ENCODE measurements around the gene CDCA4. TPM values are rescaled to one million over a fixed set of nuclear protein-coding genes. Genes with fewer than 3 reads are reported as not detected.

CDCA4 gene
- total and polyA plus RNA-seq, 10 of the 15 experiments (the other 5 are each of a cell fraction or from before 2014, with no cell fraction given): 10.4 to 64.0 (median 52.1) TPM

DNA sequence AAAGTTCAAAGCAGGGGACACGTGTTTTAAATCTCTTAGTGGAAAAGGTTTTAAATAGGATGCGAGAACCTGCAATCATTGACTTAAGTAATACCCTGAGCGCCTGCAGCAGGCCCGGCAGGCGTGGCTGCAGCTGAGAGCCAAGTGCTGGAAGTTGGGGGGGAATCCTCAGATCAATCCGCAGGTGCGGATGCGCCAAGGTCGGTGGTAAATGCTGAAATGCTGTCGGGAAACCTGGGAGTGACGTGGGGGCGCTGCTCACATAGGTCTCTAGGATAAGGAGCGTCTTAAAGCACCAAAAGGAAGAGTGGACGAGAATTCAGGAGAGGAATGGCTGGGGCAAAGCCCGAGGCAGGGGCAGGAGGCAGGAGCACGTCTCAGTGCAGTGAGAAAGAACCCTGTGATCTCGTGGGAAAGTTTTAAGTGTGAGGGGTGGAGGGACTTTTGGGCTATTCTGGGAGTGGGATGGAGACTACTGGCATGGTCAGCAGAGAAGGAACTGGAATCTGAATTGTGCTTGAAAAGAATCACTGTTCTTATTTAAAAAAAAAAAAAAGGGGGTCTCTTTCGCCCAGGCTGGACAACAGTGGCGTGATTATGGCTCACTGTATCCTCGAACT is 883 bp upstream of the CDCA4 start (continued):
- TF ChIP-seq, protein P1, sequence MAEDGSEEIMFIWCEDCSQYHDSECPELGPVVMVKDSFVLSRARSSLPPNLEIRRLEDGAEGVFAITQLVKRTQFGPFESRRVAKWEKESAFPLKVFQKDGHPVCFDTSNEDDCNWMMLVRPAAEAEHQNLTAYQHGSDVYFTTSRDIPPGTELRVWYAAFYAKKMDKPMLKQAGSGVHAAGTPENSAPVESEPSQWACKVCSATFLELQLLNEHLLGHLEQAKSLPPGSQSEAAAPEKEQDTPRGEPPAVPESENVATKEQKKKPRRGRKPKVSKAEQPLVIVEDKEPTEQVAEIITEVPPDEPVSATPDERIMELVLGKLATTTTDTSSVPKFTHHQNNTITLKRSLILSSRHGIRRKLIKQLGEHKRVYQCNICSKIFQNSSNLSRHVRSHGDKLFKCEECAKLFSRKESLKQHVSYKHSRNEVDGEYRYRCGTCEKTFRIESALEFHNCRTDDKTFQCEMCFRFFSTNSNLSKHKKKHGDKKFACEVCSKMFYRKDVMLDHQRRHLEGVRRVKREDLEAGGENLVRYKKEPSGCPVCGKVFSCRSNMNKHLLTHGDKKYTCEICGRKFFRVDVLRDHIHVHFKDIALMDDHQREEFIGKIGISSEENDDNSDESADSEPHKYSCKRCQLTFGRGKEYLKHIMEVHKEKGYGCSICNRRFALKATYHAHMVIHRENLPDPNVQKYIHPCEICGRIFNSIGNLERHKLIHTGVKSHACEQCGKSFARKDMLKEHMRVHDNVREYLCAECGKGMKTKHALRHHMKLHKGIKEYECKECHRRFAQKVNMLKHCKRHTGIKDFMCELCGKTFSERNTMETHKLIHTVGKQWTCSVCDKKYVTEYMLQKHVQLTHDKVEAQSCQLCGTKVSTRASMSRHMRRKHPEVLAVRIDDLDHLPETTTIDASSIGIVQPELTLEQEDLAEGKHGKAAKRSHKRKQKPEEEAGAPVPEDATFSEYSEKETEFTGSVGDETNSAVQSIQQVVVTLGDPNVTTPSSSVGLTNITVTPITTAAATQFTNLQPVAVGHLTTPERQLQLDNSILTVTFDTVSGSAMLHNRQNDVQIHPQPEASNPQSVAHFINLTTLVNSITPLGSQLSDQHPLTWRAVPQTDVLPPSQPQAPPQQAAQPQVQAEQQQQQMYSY (CRISPR knock-in tag; IDR thresholded peaks at IDR 0.05): no peak
- TF ChIP-seq YBX1 (IDR thresholded peaks at IDR 0.05) (no peak), RAD51 (IDR thresholded peaks at IDR 0.05) (0 out of 2 replicates have a peak, but pooled peaks have one; percentile 33), BCL11A (IDR thresholded peaks at IDR 0.05; ENCODE audit: low read depth, low read length) (no peak), CREM (IDR thresholded peaks at IDR 0.05; ENCODE audit: low read depth) (peak; percentile 59), SREBF2 (IDR thresholded peaks at IDR 0.05; ENCODE audit: low read length) (no peak), POU2F2 (IDR thresholded peaks at IDR 0.05; ENCODE audit: borderline replicate concordance, low read depth, low read length) (0 out of 3 replicates have a peak, but pooled peaks have one; percentile 3), CREB1 (IDR thresholded peaks at IDR 0.05; ENCODE audit: low read depth) (0 out of 2 replicates have a peak, but pooled peaks have one; percentile 11), ESRRA (IDR thresholded peaks at IDR 0.05; ENCODE audit: low read length) (no peak), FOS (IDR thresholded peaks at IDR 0.05; ENCODE audit: borderline replicate concordance, extremely low read depth, insufficient read length) (no peak)
- TF ChIP-seq, protein P2, sequence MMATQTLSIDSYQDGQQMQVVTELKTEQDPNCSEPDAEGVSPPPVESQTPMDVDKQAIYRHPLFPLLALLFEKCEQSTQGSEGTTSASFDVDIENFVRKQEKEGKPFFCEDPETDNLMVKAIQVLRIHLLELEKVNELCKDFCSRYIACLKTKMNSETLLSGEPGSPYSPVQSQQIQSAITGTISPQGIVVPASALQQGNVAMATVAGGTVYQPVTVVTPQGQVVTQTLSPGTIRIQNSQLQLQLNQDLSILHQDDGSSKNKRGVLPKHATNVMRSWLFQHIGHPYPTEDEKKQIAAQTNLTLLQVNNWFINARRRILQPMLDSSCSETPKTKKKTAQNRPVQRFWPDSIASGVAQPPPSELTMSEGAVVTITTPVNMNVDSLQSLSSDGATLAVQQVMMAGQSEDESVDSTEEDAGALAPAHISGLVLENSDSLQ (IDR thresholded peaks at IDR 0.05): peak; percentile 46
- TF ChIP-seq, protein P3, sequence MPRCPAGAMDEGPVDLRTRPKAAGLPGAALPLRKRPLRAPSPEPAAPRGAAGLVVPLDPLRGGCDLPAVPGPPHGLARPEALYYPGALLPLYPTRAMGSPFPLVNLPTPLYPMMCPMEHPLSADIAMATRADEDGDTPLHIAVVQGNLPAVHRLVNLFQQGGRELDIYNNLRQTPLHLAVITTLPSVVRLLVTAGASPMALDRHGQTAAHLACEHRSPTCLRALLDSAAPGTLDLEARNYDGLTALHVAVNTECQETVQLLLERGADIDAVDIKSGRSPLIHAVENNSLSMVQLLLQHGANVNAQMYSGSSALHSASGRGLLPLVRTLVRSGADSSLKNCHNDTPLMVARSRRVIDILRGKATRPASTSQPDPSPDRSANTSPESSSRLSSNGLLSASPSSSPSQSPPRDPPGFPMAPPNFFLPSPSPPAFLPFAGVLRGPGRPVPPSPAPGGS (IDR thresholded peaks at IDR 0.05; ENCODE audit: borderline replicate concordance, insufficient read depth, low read depth, low read length, poor library complexity, severe bottlenecking): no peak
- TF ChIP-seq, protein P4, sequence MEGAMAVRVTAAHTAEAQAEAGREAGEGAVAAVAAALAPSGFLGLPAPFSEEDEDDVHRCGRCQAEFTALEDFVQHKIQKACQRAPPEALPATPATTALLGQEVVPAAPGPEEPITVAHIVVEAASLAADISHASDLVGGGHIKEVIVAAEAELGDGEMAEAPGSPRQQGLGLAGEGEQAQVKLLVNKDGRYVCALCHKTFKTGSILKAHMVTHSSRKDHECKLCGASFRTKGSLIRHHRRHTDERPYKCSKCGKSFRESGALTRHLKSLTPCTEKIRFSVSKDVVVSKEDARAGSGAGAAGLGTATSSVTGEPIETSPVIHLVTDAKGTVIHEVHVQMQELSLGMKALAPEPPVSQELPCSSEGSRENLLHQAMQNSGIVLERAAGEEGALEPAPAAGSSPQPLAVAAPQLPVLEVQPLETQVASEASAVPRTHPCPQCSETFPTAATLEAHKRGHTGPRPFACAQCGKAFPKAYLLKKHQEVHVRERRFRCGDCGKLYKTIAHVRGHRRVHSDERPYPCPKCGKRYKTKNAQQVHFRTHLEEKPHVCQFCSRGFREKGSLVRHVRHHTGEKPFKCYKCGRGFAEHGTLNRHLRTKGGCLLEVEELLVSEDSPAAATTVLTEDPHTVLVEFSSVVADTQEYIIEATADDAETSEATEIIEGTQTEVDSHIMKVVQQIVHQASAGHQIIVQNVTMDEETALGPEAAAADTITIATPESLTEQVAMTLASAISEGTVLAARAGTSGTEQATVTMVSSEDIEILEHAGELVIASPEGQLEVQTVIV (IDR thresholded peaks at IDR 0.05; ENCODE audit: borderline replicate concordance, partially characterized antibody): no peak
- TF ChIP-seq, protein P5, sequence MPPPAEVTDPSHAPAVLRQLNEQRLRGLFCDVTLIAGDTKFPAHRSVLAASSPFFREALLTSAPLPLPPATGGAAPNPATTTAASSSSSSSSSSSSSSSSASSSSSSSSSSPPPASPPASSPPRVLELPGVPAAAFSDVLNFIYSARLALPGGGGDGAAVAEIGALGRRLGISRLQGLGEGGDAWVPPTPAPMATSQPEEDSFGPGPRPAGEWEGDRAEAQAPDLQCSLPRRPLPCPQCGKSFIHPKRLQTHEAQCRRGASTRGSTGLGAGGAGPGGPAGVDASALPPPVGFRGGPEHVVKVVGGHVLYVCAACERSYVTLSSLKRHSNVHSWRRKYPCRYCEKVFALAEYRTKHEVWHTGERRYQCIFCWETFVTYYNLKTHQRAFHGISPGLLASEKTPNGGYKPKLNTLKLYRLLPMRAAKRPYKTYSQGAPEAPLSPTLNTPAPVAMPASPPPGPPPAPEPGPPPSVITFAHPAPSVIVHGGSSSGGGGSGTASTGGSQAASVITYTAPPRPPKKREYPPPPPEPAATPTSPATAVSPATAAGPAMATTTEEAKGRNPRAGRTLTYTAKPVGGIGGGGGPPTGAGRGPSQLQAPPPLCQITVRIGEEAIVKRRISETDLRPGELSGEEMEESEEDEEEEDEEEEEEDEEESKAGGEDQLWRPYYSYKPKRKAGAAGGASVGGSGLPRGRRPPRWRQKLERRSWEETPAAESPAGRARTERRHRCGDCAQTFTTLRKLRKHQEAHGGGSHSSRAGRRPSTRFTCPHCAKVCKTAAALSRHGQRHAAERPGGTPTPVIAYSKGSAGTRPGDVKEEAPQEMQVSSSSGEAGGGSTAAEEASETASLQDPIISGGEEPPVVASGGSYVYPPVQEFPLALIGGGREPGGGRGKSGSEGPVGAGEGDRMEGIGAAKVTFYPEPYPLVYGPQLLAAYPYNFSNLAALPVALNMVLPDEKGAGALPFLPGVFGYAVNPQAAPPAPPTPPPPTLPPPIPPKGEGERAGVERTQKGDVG (CRISPR knock-in tag; IDR thresholded peaks at IDR 0.05): no peak
- TF ChIP-seq, protein P6, sequence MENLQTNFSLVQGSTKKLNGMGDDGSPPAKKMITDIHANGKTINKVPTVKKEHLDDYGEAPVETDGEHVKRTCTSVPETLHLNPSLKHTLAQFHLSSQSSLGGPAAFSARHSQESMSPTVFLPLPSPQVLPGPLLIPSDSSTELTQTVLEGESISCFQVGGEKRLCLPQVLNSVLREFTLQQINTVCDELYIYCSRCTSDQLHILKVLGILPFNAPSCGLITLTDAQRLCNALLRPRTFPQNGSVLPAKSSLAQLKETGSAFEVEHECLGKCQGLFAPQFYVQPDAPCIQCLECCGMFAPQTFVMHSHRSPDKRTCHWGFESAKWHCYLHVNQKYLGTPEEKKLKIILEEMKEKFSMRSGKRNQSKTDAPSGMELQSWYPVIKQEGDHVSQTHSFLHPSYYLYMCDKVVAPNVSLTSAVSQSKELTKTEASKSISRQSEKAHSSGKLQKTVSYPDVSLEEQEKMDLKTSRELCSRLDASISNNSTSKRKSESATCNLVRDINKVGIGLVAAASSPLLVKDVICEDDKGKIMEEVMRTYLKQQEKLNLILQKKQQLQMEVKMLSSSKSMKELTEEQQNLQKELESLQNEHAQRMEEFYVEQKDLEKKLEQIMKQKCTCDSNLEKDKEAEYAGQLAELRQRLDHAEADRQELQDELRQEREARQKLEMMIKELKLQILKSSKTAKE (IDR thresholded peaks at IDR 0.05; ENCODE audit: low read depth, poor library complexity, severe bottlenecking): no peak

Data from GM12878 (cell line).